ENCODE results near the gene FGD4.

FGD4 gene

GRCh38 chr12:32448586-32448985 is 49.2 kb downstream of the FGD4 start:
- no peak for TF ChIP-seq CTCF (IDR thresholded peaks at IDR 0.05; ENCODE audit: control insufficient read depth, insufficient read depth, low read depth, low read length, missing control alignments)
- no peak for DNase-seq (ENCODE audit: low read depth)
- no peak overlapping the region for H3K4me3 ChIP-seq (ENCODE audit: control insufficient read depth, low read depth, low read length)

DNA sequence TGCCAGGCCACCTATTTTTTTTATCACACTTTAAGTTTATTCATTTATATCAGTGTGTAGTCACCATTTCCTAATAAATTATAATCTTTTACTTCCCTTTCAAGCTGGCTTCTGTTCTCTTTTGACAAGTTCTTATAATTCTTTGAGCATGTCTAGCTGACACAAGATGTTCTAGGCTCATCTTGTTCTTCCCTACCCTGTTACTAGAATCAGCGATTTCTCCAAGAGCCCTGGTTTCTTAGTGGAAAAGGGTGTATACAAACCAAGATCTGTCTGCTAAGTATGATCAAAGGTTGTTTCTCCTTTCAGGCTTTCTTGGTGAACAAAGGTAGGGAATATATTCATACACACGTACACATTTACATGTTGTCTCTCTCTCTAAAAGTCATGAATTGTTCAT is 51.0 kb downstream of the FGD4 start:
- no peak for TF ChIP-seq CTCF (IDR thresholded peaks at IDR 0.05; ENCODE audit: control insufficient read depth, insufficient read depth, low read depth, low read length, missing control alignments)
- H3K4me3 ChIP-seq (ENCODE audit: control insufficient read depth, low read depth, low read length), result no peak overlapping the region
- no peak for DNase-seq (ENCODE audit: low read depth)

GRCh38 chr12:32450768-32451167 is 51.4 kb downstream of the FGD4 start:
- no peak for TF ChIP-seq CTCF (IDR thresholded peaks at IDR 0.05; ENCODE audit: control insufficient read depth, insufficient read depth, low read depth, low read length, missing control alignments)
- no peak overlapping the region for H3K4me3 ChIP-seq (ENCODE audit: control insufficient read depth, low read depth, low read length)
- DNase-seq (ENCODE audit: low read depth), result no peak

DNA sequence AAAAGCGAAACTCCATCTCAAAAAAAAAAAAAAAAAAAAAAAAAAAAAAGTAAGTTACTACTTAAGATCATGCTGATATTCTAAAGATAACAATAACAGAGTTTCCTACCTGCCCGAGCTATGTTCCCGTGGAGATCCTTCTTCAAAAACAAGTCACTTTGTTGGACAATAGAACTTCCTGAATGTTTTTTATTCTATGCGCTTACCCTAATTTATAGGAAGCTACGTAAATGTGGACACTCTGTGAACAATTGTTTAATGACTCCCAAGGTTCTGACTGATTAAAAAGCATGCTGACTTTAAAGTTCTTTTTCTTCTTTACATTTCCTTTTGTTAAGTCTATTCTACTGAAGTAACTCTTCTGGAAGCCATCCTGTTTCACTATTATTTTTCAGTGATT is 52.5 kb downstream of the FGD4 start:
- no peak for TF ChIP-seq CTCF (IDR thresholded peaks at IDR 0.05; ENCODE audit: control insufficient read depth, insufficient read depth, low read depth, low read length, missing control alignments)

DNA sequence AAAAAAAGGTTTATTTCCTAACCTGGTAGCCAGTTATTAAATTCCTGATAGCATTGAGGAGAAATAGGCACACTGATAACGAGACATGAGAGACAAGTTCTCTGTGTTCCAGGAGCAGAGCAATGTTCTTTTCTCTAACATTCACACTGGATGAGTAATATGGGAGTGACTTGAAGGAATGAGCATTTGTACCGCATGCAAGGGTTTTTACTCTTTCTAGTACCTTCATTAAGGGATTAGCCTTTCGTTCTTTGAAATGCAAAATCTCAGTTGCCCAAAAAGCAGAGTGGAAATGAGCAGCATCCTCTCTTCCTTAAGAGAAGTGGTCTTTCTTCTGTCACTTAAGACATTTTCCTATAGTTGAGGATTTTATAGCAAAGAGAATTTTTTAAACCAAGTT is 54.7 kb downstream of the FGD4 start:
- no peak for DNase-seq (ENCODE audit: low read depth)
- TF ChIP-seq CTCF (IDR thresholded peaks at IDR 0.05; ENCODE audit: control insufficient read depth, insufficient read depth, low read depth, low read length, missing control alignments), result no peak
- H3K4me3 ChIP-seq (ENCODE audit: control insufficient read depth, low read depth, low read length), result no peak overlapping the region

More for the DNA sequence above, 52.5 kb downstream of the FGD4 start:
- H3K4me3 ChIP-seq (ENCODE audit: control insufficient read depth, low read depth, low read length), result no peak overlapping the region
- no peak for DNase-seq (ENCODE audit: low read depth)

GRCh38 chr12:32454866-32455265 is 55.5 kb downstream of the FGD4 start:
- TF ChIP-seq CTCF (IDR thresholded peaks at IDR 0.05; ENCODE audit: control insufficient read depth, insufficient read depth, low read depth, low read length, missing control alignments), result no peak
- no peak overlapping the region for H3K4me3 ChIP-seq (ENCODE audit: control insufficient read depth, low read depth, low read length)
- no peak for DNase-seq (ENCODE audit: low read depth)

- peak; percentile 62 for DNase-seq (ENCODE audit: low read depth)
- peak; percentile 44 for TF ChIP-seq CTCF (IDR thresholded peaks at IDR 0.05; ENCODE audit: control insufficient read depth, insufficient read depth, low read depth, low read length, missing control alignments)
- H3K4me3 ChIP-seq (ENCODE audit: control insufficient read depth, low read depth, low read length), result no peak overlapping the region
These were observed 56.3 kb downstream of the FGD4 start for GRCh38 chr12:32455607-32456071.

All from AG09309 (cell line).